ENCODE results near the gene GBX1. TPM values are rescaled to one million over a fixed set of nuclear protein-coding genes. Genes with fewer than 3 reads are reported as not detected.

GBX1 gene
- total RNA-seq, 1 experiment from 2014 or later = not detected

GRCh38 chr7:151107882-151108281 is 59.6 kb downstream of the GBX1 start (continued):
- no peak for TF ChIP-seq GRHL2 (CRISPR knock-in tag; IDR thresholded peaks at IDR 0.05; ENCODE audit: insufficient replicate concordance, severe bottlenecking)
- no peak for TF ChIP-seq ZBTB21 (CRISPR knock-in tag; IDR thresholded peaks at IDR 0.05; ENCODE audit: borderline replicate concordance)

- ATAC-seq (peak; percentile 80), DNase-seq (ENCODE audit: low spot score) (peak; percentile 50)
- H3K27me3 Mint-ChIP-seq (ENCODE audit: low read depth) = no peaks in the 10 kb centered on the region
- ChIA-PET POLR2A (interaction anchor here (0.5 to 0.7 kb wide), 2 partner anchors 42 to 123 kb away, joined by 3 read pairs; partner anchors contain the start of gene ABCF2), CTCF (interaction anchor here (0.7 to 3.0 kb wide), 11 partner anchors 9 to 140 kb away, joined by 3 to 8 read pairs (median 4); no protein-coding TSS in a partner anchor)
- no peaks in the 10 kb centered on the region for H3K9me3 Mint-ChIP-seq
- no peaks in the 10 kb centered on the region; the same call in 1 of the 2 replicates for H3K36me3 Mint-ChIP-seq
- TF ChIP-seq ZNF232 (CRISPR knock-in tag; IDR thresholded peaks at IDR 0.05) (no peak), CTCF (IDR thresholded peaks at IDR 0.05) (no peak), TEAD4 (CRISPR knock-in tag; IDR thresholded peaks at IDR 0.05) (no peak), HMGA2 (CRISPR knock-in tag; IDR thresholded peaks at IDR 0.05) (no peak), PRRX2 (CRISPR knock-in tag; IDR thresholded peaks at IDR 0.05) (no peak), MYBL2 (CRISPR knock-in tag; IDR thresholded peaks at IDR 0.05) (no peak), TP53 (CRISPR knock-in tag; IDR thresholded peaks at IDR 0.05) (no peak), ZNF396 (CRISPR knock-in tag; IDR thresholded peaks at IDR 0.05; ENCODE audit: borderline replicate concordance) (no peak), USF2 (CRISPR knock-in tag; IDR thresholded peaks at IDR 0.05) (no peak)
- H3K27ac Mint-ChIP-seq = peak overlapping the region; percentile 96
- peak overlapping the region; percentile 59 for H3K4me3 Mint-ChIP-seq
- H3K4me1 Mint-ChIP-seq = peaks cover 51% of the 10 kb centered on the region
These were observed 62.9 kb downstream of the GBX1 start for GRCh38 chr7:151104411-151105235.

- H3K4me1 Mint-ChIP-seq = peaks cover 50% of the 10 kb centered on the region
- no peaks in the 10 kb centered on the region; the same call in 1 of the 2 replicates for H3K36me3 Mint-ChIP-seq
- ChIA-PET CTCF (interaction anchor here (0.7 to 3.0 kb wide), 7 partner anchors 10 to 140 kb away, joined by 3 to 8 read pairs (median 4); no protein-coding TSS in a partner anchor), POLR2A (interaction anchor here (0.5 kb wide), 1 partner anchor 123 kb away, joined by 3 read pairs; the partner anchor contains the start of gene ABCF2)
- no peaks in the 10 kb centered on the region for H3K27me3 Mint-ChIP-seq (ENCODE audit: low read depth)
- DNase-seq (ENCODE audit: low spot score) (no peak), ATAC-seq (no peak)
- H3K4me3 Mint-ChIP-seq = peak overlapping the region; percentile 59
- H3K9me3 Mint-ChIP-seq = no peaks in the 10 kb centered on the region
- H3K27ac Mint-ChIP-seq = peak overlapping the region; percentile 96
- no peak for TF ChIP-seq NR3C1 (CRISPR knock-in tag; conservative IDR thresholded peaks at IDR 0.05; ENCODE audit: low read depth)
- TF ChIP-seq ZNF416 (CRISPR knock-in tag; IDR thresholded peaks at IDR 0.05) = no peak
- no peak for TF ChIP-seq JUN (CRISPR knock-in tag; IDR thresholded peaks at IDR 0.05)
- TF ChIP-seq ZBTB21 (CRISPR knock-in tag; IDR thresholded peaks at IDR 0.05; ENCODE audit: borderline replicate concordance) = no peak
- no peak for TF ChIP-seq ARID4B (CRISPR knock-in tag; IDR thresholded peaks at IDR 0.05; ENCODE audit: borderline replicate concordance)
- TF ChIP-seq, protein P1, sequence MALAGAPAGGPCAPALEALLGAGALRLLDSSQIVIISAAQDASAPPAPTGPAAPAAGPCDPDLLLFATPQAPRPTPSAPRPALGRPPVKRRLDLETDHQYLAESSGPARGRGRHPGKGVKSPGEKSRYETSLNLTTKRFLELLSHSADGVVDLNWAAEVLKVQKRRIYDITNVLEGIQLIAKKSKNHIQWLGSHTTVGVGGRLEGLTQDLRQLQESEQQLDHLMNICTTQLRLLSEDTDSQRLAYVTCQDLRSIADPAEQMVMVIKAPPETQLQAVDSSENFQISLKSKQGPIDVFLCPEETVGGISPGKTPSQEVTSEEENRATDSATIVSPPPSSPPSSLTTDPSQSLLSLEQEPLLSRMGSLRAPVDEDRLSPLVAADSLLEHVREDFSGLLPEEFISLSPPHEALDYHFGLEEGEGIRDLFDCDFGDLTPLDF (CRISPR knock-in tag; IDR thresholded peaks at IDR 0.05) = no peak
- TF ChIP-seq, protein P2, sequence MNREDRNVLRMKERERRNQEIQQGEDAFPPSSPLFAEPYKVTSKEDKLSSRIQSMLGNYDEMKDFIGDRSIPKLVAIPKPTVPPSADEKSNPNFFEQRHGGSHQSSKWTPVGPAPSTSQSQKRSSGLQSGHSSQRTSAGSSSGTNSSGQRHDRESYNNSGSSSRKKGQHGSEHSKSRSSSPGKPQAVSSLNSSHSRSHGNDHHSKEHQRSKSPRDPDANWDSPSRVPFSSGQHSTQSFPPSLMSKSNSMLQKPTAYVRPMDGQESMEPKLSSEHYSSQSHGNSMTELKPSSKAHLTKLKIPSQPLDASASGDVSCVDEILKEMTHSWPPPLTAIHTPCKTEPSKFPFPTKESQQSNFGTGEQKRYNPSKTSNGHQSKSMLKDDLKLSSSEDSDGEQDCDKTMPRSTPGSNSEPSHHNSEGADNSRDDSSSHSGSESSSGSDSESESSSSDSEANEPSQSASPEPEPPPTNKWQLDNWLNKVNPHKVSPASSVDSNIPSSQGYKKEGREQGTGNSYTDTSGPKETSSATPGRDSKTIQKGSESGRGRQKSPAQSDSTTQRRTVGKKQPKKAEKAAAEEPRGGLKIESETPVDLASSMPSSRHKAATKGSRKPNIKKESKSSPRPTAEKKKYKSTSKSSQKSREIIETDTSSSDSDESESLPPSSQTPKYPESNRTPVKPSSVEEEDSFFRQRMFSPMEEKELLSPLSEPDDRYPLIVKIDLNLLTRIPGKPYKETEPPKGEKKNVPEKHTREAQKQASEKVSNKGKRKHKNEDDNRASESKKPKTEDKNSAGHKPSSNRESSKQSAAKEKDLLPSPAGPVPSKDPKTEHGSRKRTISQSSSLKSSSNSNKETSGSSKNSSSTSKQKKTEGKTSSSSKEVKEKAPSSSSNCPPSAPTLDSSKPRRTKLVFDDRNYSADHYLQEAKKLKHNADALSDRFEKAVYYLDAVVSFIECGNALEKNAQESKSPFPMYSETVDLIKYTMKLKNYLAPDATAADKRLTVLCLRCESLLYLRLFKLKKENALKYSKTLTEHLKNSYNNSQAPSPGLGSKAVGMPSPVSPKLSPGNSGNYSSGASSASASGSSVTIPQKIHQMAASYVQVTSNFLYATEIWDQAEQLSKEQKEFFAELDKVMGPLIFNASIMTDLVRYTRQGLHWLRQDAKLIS (CRISPR knock-in tag; IDR thresholded peaks at IDR 0.05; ENCODE audit: borderline replicate concordance) = no peak
- no peak for TF ChIP-seq ZNF138 (CRISPR knock-in tag; conservative IDR thresholded peaks at IDR 0.05)
- TF ChIP-seq ZNF423 (CRISPR knock-in tag; IDR thresholded peaks at IDR 0.05) = no peak
These were observed 63.5 kb downstream of the GBX1 start for GRCh38 chr7:151103973-151104372.
